Activated T-cell treated with anti-CD3 and anti-CD28 coated beads for 48 hours (primary cell): ENCODE results near the gene DONSON.

ENCODE experiments used
- DNase-seq: peaks from one replicate; pipeline ENCODE4 v3.0.0-alpha.2; 2020; ENCODE audit warnings: low read depth

Gene DONSON

GRCh38 chr21:33562389-33562788 lies 26.1 kb downstream of the DONSON start:
- DNase-seq, result no peak

DNA sequence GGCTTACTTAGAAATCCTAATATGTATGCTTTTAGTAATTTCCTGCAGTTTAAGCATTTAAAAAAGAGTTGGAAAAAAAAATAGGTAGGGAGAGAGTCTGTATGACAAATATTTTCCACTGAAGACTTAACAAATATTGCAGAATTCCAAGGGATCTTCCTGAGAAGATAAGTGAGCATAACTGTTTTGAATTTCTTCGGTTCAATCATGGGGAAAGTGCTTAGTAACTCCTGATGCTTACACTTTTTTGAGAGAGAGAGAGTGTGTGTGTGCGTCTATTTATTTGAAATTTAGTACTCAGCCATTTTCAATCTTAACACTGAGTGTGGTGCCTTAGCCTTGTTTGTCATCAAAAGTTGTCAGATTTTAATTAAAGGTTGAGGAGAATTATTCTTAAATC lies 27.1 kb downstream of the DONSON start:
- DNase-seq, result no peak

GRCh38 chr21:33560965-33561364 lies 27.5 kb downstream of the DONSON start:
- DNase-seq, result no peak

- no peak for DNase-seq
Observed at GRCh38 chr21:33559813-33560212, 28.7 kb downstream of the DONSON start.

DNA sequence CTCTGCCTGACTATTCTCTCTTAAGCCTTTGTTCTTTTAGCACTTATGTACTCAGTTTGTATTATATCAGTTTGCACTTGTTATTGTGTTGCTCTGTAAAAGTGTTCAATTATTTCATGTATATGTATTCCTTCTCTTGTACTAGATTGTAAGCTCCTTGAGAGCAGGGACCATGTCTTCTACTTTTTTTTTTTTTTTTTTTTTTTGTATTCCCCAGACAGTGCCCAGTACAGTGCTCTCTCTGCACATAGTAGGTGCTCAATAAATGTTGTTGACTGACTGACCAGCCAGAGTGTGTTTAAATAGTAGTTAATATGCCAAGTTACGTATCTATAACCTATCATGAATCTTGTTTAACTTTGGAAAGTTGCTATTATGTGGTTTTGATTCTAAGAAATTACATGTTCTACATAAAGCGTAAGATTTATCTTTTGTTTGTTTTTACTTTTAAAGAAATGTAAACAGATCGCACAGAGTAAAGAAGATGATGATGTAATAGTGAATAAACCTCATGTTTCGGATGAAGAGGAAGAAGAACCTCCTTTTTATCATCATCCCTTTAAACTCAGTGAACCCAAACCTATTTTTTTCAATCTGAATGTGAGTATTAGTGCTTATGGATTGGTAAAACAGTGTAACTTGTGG lies 29.6 kb downstream of the DONSON start:
- no peak for DNase-seq

GRCh38 chr21:33557447-33557846 lies 31.0 kb downstream of the DONSON start:
- no peak for DNase-seq

- DNase-seq, result no peak
Observed at GRCh38 chr21:33554982-33555344, 33.5 kb downstream of the DONSON start.

GRCh38 chr21:33554236-33554981 lies 34.1 kb downstream of the DONSON start:
- no peak for DNase-seq

- no peak for DNase-seq
Observed at GRCh38 chr21:33552999-33553598, 35.4 kb downstream of the DONSON start.

GRCh38 chr21:33552093-33552998 lies 36.1 kb downstream of the DONSON start:
- DNase-seq, result no peak

DNA sequence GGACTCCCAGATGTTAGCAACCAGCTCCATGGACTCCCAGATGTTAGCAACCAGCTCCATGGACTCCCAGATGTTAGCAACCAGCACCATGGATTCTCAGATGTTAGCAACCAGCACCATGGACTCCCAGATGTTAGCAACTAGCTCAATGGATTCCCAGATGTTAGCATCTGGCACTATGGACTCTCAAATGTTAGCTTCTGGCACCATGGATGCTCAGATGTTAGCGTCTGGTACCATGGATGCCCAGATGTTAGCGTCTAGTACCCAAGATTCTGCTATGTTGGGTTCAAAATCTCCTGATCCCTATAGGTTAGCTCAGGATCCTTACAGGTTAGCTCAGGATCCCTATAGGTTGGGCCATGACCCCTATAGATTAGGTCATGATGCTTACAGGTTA lies 36.8 kb downstream of the DONSON start:
- DNase-seq, result no peak

- DNase-seq, result no peak
Observed at GRCh38 chr21:33550772-33551660, 37.5 kb downstream of the DONSON start.

GRCh38 chr21:33549848-33550771 lies 38.4 kb downstream of the DONSON start:
- no peak for DNase-seq

- no peak for DNase-seq
Observed at GRCh38 chr21:33546086-33546485, 42.4 kb downstream of the DONSON start.

GRCh38 chr21:33544451-33545195 lies 43.9 kb downstream of the DONSON start:
- no peak for DNase-seq

- DNase-seq, result peak; percentile 76
Observed at GRCh38 chr21:33543505-33544129, 44.9 kb downstream of the DONSON start.

DNA sequence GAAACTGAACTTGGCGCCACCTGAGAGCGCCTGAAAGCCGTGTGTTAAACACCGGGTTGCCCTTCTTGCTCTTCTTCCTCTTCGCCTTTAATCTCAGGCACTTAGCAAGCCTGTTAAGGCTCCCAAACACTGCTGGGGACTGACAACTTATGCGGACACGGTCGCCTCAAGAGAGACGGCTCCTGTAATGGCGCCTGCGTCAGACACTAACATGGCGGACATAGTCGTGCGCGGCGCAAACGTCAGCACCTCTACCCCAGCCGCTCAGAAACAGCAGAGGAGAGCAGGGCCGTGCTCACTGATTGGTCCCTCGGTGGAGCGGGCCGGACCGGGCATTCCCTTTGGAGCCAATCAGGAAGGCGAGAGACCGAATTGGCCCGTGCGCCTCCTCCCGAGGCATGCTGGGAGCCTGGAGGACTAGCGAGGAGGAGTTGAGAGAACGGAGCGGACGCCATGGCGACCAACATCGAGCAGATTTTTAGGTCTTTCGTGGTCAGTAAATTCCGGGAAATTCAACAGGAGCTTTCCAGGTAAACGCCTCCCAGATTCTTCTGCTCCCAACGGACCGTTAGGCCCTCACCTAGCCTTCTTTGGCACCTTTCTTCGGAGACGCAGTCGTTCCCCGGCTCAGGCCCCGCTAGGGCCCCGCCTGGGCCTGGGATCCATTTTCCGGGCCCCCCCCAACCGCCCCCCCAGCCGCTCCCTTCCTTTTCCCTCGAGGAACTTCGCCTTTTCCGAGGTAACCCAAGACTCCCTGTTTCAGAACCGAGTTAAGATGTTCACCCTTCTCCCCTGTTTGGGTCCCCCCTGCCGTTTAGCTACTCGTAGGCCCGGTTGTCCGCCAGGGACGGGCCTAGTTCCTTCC lies 45.6 kb downstream of the DONSON start, which contains the start of gene SON:
TSS of gene SON (plus strand) at position 399 of the 865 bp plus-strand sequence. CDS start at position 454, 55 bp downstream.
- peak; percentile 95 for DNase-seq
